ENCODE measurements around the gene ZNF705A. TPM values are rescaled to one million over a fixed set of nuclear protein-coding genes. Genes with fewer than 3 reads are reported as not detected.
"Not testable (repeated sequence)": the region's sequence is repeated elsewhere in the genome, so short reads cannot be mapped to it uniquely, and the experiment has no call there.

ZNF705A gene
- polyA plus RNA-seq (2011; rRNA removed) = not detected in 2 replicates
- polyA minus RNA-seq (2011; rRNA and poly(A)+ RNA removed) = not detected in 2 replicates

DNA sequence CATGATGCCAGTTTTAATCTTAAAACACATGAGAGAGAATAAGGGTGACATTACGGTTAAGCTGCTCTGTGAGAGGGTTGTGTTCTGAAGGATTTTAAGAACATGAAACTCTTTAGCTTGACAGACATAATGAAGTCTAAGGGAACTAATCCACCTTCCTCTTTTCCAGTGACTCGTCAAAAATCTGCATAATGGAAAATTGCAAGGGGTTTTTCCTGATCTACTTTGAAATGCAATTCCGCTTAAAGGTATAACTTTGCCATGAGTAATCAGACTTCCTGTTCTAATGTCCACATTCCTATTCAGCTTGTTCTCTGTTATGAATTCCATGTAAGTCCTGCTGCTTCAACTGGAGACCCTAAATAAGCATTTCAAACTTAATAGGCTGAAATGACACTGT, at the start of gene ZNF705A:
ZNF705A (plus strand) TSS at position 171 of the 400 bp plus-strand sequence. CDS start 15,611 bp downstream, outside the sequence.
- POLR2A ChIA-PET = no interaction called here

DNA sequence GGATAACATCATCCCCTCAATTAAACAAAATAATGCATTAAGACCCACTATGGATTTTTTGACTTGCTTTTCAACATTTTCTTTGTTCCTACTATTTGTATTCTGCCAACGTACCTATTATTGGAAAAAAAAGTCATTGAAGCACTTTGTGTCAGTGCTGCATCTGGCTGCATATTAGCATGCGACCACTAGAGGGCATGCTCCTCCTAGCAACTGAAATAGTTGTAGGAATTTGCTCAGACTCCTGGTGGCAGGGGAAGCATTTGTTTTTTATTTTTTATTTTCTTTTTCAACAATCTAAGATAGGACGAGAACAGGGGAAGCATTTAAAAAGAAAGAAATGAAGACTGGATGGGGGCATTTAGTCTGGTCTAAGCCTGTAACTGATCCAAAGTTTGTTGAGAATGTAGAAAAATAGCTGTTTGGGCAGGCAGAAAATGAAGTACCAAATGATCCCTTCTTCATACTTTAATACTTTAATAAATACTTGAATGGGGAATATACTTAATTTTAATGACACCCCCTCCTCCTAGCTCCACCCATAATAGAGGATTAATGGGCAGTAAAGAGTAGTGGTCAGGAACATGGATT, 47.9 kb upstream of the ZNF705A start:
- H3K4me3 ChIP-seq (ENCODE audit: low read depth, low read length) = no peak overlapping the region
- peak; percentile 18 for DNase-seq (ENCODE audit: low read depth)
- no peaks in the 10 kb centered on the region for H3K27me3 ChIP-seq (ENCODE audit: control insufficient read depth, insufficient read depth, low read length)
- ChIA-PET POLR2A (no interaction called here), CTCF (interaction anchor here (0.6 to 2.6 kb wide), 18 partner anchors 10 to 288 kb away, joined by 3 to 17 read pairs (median 4); partner anchors contain the start of gene NECAP1)
- H3K36me3 ChIP-seq (ENCODE audit: control insufficient read depth, insufficient read depth, low read length) = no peaks in the 10 kb centered on the region
- TF ChIP-seq, protein P1, sequence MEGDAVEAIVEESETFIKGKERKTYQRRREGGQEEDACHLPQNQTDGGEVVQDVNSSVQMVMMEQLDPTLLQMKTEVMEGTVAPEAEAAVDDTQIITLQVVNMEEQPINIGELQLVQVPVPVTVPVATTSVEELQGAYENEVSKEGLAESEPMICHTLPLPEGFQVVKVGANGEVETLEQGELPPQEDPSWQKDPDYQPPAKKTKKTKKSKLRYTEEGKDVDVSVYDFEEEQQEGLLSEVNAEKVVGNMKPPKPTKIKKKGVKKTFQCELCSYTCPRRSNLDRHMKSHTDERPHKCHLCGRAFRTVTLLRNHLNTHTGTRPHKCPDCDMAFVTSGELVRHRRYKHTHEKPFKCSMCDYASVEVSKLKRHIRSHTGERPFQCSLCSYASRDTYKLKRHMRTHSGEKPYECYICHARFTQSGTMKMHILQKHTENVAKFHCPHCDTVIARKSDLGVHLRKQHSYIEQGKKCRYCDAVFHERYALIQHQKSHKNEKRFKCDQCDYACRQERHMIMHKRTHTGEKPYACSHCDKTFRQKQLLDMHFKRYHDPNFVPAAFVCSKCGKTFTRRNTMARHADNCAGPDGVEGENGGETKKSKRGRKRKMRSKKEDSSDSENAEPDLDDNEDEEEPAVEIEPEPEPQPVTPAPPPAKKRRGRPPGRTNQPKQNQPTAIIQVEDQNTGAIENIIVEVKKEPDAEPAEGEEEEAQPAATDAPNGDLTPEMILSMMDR (IDR thresholded peaks at IDR 0.05; ENCODE audit: insufficient read depth, low read depth, low read length) = peak; percentile 97

More for the DNA sequence above, at the start of gene ZNF705A:
- no peak within 1 kb of the TSS for H3K4me3 ChIP-seq (ENCODE audit: low read depth, low read length)
- CTCF ChIA-PET = interaction anchor here (1.0 to 1.2 kb wide), 2 partner anchors 17 to 81 kb away, joined by 3 read pairs; no protein-coding TSS in a partner anchor
- TF ChIP-seq, protein P1 (IDR thresholded peaks at IDR 0.05; ENCODE audit: insufficient read depth, low read depth, low read length) = no peak
- peak; percentile 37 for DNase-seq (ENCODE audit: low read depth)
- no peaks in the 10 kb centered on the region for H3K27me3 ChIP-seq (ENCODE audit: control insufficient read depth, insufficient read depth, low read length)
- no peaks in the 10 kb centered on the region for H3K36me3 ChIP-seq (ENCODE audit: control insufficient read depth, insufficient read depth, low read length)

DNA sequence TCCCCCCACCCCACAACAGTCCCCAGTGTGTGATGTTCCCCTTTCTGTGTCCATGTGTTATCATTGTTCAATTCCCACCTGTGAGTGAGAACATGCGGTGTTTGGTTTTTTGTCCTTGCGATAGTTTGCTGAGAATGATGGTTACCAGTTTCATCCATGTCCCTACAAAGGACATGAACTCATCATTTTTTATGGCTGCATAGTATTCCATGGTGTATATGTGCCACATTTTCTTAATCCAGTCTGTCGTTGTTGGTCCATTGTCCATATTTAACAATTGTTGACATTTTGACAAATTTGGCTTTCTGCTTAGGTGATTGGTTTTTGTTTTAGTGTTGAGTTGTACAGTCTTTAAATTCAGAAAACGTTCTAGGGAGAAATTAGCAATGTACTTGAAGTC, 43.7 kb upstream of the ZNF705A start:
- CTCF ChIA-PET = interaction anchor here (1.3 kb wide), 1 partner anchor 277 kb away, joined by 4 read pairs; no protein-coding TSS in a partner anchor
- POLR2A ChIA-PET; DNase-seq (ENCODE audit: low read depth); H3K27me3 ChIP-seq (ENCODE audit: control insufficient read depth, insufficient read depth, low read length); H3K36me3 ChIP-seq (ENCODE audit: control insufficient read depth, insufficient read depth, low read length); H3K4me3 ChIP-seq (ENCODE audit: low read depth, low read length): not testable (repeated sequence)

DNA sequence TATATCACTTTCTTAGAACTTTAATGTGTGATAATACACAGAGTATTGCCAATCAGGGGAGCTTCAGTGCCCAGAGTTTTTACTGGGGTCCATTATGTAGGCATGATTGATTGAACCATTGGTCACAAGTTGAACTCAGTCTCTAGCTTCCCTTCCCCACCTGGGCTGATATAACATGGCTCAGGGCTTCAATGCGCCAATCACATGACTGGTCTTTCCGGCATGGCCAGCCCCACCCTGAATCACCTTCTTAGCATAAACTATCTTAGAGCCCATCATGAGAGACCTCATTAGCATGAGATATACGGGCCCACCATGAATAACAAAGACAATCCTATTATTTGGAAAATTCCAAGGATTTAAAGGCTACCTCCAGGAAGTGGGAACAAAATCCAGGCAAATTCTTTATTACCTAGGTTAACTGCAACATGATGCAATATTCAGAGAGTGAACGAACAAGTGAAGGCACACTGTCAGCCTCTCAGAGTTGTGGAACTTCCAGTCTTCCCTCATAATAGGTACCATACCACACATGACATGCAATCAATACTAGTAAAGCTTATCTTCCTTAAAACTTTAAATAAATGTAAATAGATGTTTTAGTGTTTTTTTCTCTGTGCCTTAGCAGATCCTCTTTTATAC, 36.6 kb upstream of the ZNF705A start:
- TF ChIP-seq, protein P1 (IDR thresholded peaks at IDR 0.05; ENCODE audit: insufficient read depth, low read depth, low read length) = no peak
- ChIA-PET POLR2A (no interaction called here), CTCF (interaction anchor here (0.8 to 2.5 kb wide), 2 partner anchors 10 to 112 kb away, joined by 3 to 11 read pairs; no protein-coding TSS in a partner anchor)
- H3K27me3 ChIP-seq (ENCODE audit: control insufficient read depth, insufficient read depth, low read length) = no peaks in the 10 kb centered on the region
- H3K36me3 ChIP-seq (ENCODE audit: control insufficient read depth, insufficient read depth, low read length) = no peaks in the 10 kb centered on the region
- no peak overlapping the region for H3K4me3 ChIP-seq (ENCODE audit: low read depth, low read length)
- DNase-seq (ENCODE audit: low read depth) = no peak

DNA sequence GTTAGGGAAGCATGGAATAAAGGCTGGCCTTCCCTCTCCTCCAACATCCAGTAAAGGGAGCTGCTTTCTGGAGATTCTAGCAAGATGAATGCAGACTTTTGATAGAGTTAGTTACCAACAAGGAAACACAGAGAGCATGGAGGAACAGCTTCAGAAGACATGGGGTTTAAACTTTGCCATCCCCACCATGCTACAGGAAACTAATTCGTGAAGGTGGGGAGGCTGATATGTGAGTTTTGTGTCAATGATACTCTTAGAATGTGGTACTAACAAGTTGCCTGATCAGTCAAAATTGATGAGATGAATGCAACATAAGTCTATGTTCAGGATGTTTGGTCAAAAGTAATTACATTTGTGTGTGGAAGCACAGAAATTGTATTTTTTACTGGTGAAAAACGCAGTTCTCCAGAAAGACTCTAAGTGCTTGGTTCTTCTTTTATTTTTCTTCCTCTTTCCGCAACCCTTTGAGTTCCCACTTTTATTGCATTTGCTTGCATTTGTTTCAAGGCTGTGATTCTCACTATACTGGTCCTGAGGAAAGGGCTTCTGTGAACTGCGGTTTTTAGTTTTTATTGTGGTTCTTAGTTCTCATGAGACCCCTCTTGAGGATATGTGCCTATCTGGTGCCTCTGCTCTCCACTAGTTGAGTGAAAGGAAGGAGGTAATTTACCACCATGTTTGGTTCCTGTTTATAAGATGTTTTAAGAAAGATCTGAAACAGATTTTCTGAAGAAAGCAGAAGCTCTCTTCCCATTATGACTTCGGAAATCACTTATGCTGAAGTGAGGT, 33.5 kb upstream of the ZNF705A start, which contains the start of gene CLEC4A:
CLEC4A (plus strand) TSS at position 494 of the 789 bp plus-strand sequence; CDS start at position 756, 262 bp downstream.
- Histone ChIP-seq H3K27me3 (ENCODE audit: control insufficient read depth, insufficient read depth, low read length) (no peaks in the 10 kb centered on the region), H3K36me3 (ENCODE audit: control insufficient read depth, insufficient read depth, low read length) (no peaks in the 10 kb centered on the region), H3K4me3 (ENCODE audit: low read depth, low read length) (no peak within 1 kb of the TSS)
- ChIA-PET POLR2A (no interaction called here), CTCF (no interaction called here)
- TF ChIP-seq, protein P1 (IDR thresholded peaks at IDR 0.05; ENCODE audit: insufficient read depth, low read depth, low read length) = no peak
- DNase-seq (ENCODE audit: low read depth) = no peak

All from BJ (cell line).